HG02642 (cell line): Measurements from ENCODE around the gene OGFOD2.
A peak's percentile ranks its signal among the peaks of the same experiment; 100 is the strongest.

Experiments
- ATAC-seq: cut with Tn5 transposase; IDR thresholded peaks from one replicate; pipeline ENCODE4 v1.9.1; 2021; ENCODE audit warnings: mild to moderate bottlenecking; ENCODE audit not compliant: unreplicated experiment, poor library complexity

The OGFOD2 gene

DNA sequence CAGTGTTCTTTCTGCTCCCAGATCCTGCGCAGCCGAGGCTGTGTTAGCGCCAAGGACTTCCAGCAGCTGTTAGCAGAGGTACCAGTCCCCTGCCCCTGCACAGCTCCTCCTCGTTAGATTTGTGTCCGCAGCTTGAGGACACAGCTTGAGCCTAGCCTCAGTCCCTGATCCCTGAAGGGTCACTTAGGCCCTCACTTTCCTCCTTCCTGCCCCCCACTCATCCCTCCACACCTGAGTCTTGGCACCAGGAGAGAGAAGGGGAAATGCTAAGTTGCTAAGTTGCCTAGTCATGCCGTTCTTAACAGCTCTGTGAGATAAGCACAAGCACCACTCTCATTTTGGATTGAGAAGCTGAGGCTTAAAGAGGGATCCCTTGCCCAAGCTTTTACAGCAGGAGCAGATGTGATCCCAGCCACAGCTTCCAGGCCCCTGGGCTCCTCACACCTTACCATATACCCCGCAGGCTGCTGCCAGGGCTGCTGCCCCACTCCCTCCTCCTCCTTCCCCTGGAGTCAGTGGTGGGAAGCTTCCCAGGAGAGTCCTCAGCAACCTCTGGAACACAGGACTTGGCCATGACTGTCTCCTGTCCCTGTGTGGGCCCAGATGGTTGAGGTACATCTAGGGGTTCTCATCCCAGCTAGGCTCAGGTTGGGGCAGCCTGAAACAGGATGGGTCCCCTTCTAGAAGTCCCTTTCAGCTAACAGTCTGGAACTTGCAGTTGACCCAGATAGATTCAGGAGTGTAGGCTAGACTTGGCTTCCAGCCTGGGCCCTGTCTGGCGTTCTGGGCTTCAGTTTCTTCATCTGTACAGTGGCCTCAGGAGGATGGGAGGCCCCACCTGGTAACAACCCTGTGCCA is 975 bp downstream of the OGFOD2 start:
- no peak for ATAC-seq

DNA sequence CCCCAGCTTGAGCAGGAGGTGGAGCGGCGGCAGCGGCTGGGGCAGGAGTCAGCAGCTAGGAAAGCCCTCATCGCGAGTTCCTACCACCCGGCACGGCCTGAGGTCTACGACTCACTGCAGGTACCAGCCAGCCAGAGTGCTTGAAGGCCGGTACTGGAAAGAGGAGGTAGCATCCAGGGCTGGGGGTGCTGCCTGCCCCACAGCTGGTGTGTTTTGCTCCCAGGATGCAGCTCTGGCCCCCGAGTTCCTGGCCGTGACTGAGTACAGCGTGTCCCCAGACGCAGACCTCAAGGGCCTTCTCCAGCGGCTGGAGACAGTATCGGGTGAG is 1.6 kb downstream of the OGFOD2 start:
- no peak for ATAC-seq

DNA sequence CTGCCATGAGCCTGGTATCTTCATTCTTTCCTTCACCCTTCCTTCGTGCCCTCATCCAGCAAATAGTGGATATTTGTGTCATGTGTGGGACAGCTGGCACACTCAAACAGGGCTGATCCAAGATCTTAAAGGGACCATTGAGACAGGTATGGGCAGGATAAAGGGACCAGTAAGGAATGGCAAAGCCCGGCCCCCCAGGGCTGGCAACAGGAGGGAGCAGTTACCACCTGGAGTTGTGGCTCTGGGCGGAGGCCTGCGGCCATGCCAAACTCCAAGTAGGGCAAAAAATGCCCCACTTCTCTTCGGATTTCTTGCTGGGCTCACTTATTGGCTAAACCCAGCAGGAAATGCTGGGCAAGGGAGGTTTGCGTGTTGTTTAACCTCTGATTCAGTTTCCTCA is 2.1 kb downstream of the OGFOD2 start:
- no peak for ATAC-seq

DNA sequence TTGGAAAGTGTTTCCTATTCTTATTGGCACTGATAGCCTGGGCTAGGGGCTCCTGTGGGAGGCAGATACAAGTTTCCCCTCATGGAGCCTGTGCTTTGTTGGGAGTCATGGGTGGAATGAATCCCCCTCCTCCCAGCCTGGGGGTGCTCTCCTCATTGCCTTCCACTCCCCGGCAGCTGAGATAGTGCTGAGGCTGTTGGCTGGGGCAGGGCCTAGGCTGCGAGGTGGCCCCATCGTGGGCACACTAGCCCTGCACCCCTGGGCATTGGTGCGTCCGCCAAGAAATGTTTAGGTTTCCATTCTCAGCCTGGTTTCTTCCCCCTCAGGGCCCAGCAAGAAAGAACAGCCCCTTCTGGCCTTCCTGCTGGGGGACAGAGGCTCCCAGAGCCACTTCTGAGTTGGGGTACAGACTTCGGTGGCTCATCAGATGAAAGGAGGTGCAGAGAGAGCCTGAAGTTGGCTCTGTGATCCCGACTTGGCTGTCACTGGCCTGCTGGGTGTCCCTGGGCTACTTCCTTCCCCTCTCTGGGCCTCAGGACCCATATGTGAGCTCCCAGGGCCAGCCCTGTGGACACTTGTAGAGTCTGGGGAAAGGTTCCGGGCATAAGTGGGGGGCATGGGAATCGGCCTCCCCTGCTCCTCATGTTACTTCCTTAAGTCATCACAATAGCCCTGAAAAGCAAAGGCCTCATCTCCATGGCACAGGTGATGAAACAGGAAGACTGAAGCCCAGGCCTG is 2.8 kb downstream of the OGFOD2 start:
- no peak for ATAC-seq

DNA sequence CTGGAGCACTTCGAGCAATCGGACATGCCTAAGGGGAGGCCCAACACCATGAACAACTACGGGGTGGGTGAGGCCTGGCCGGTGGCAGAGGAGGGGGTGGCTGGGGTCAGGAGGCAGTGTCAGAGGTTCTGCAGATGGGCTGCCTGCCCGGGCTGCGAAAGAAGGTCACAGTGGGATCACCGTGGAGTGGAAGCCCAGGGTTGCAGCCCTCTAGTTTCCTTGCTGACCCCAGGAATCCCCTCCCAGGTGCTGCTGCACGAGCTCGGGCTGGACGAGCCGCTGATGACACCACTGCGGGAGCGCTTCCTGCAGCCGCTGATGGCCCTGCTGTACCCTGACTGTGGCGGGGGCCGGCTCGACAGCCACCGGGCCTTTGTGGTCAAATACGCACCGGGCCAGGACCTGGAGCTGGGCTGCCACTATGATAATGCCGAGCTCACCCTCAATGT is 3.5 kb downstream of the OGFOD2 start:
- ATAC-seq, result no peak

DNA sequence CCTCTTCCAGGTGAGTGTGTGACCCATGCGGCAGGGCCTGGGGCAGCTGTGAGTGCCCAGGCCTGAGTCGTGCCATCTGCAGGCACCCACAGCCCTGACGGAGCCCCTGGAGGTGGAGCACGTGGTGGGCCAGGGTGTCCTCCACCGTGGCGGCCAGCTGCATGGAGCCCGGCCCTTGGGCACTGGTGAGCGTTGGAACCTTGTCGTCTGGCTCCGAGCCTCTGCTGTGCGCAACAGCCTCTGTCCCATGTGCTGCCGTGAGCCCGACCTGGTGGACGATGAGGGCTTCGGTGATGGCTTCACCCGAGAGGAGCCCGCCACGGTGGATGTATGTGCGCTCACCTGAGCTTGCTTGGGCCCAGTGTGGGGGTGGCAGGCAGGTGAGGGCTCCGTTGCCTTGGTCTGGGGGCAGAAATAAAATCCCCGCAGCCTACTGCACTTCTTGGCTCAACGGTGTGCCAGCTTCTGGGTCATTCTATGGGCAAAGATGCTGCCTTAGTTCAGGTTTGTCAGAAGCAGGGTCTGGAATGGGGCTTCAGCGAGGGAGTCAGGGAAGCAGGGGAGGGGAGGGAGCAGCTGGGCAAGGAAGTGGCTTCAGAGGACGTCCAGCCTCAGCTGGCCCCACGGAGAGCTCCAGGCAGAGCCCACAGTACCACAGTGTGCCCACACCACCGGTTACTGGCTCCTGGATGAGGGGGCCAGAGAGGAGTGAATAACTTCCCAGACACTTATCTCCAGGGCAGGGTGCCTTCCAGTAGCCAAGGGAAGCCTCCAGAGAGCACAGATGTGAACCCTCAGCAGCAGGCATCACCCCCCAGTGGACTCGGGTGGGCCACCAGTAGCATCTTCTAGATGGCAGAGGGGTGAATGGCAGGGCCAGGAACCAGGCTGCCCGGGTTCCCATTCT is 4.2 kb downstream of the OGFOD2 start:
- ATAC-seq, result no peak

DNA sequence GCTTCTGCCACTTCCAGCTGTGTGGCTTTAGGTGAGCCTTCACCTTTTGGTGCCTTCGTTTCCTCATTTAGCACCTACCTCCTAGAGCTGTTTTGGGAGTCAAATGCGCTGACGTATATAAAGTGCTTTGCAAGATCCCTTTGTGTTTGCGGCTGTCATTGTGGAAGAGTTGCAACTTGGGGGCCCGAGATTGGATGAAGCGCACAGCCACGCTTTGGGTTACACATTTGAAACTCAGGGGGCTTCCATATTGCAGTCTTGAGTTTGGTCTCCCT is 4.8 kb downstream of the OGFOD2 start:
- no peak for ATAC-seq

DNA sequence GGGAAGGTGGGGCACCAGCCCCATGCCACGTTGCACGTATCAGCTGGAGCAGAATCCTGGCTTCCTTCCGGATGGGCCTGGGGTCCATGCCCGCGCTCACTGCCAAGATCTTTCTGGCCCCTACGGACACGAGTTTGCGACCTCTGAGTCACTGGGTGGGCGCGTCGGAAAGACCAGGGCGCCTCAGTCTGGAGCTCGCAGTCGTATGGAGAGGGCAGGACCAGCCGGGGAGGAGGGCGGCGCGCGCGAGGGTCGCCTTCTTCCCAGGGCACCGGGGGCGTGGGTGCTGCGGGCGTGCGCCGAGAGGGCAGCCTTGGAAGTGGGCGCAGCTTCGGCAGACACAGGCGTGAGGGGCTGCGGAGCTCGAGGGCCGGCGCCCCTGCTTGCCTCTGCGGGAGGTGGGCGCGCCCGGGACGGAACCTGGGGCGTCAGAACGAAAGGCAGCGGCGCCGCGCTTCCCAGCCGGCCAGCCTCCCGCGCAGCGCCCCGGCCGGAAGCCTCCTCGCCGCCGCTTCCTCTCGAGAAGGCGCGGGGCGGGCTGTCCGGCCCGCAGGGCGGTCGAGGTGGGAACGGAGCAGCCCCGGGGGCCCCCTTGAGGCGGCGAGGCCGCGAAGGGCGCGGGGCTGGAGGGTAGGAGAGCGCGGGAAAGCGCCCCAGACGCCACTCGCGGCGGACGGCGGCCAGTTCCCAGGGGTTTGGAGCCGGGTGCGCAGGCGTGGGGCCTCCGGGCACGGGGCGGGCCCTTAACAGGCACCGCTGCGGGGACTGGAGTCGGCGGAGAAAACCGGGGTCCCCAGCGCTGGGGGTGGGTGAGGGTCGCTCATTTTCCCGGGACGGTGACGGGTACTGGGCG is 5.4 kb downstream of the OGFOD2 start, which contains the start of gene ARL6IP4:
Gene ARL6IP4, plus strand, starts transcription at position 499 of the 853 bp plus-strand sequence. CDS start 459 bp downstream, outside the sequence.
- peak; percentile 62 for ATAC-seq

DNA sequence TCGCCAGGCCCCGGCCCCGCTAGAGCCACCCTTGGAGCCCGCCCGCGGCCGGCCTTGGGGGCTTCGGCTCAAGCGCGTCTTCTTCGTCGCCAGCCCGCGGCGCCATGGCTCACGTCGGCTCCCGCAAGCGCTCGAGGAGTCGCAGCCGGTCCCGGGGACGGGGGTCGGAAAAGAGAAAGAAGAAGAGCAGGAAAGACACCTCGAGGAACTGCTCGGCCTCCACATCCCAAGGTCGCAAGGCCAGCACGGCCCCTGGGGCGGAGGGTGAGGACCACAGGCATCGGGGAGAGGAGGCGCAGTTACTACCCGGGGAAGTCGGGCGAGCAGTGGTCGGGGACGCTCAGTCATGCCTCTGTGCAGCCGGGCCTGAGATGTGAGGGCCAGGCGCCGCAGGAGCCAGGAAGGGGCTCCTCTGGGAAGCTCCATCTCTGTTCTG is 6.0 kb downstream of the OGFOD2 start:
- peak; percentile 17 for ATAC-seq

DNA sequence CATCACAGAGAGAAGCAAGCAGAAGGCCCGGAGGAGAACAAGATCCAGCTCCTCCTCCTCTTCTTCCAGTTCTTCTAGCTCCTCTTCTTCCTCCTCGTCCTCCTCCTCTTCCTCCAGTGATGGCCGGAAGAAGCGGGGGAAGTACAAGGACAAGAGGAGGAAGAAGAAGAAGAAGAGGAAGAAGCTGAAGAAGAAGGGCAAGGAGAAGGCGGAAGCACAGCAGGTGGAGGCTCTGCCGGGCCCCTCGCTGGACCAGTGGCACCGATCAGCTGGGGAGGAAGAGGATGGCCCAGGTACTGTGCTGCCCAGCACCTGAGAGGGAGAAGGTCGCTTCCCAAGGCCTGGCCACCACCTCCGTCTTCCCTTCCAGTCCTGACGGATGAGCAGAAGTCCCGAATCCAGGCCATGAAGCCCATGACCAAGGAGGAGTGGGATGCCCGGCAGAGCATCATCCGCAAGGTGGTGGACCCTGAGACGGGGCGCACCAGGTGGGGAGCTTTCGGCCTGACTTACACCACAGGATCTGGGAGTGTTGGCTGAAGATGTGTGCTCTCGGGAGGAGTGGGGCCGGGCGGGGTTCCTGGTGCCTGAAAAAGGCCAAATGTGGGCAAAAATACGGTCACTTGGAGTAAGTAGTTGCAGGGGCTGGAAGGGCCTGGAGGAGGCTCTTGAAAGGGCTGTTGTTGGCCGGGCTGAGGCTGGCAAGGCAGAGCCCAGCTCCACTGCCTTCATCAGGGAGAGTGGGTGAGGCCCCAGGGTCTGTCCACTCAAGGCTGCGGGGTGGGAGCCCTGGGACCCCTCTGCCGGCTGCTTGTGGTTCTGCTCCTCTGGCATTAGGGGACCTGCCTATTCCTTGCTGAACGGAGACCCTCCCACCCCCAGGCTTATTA is 6.8 kb downstream of the OGFOD2 start:
- no peak for ATAC-seq

DNA sequence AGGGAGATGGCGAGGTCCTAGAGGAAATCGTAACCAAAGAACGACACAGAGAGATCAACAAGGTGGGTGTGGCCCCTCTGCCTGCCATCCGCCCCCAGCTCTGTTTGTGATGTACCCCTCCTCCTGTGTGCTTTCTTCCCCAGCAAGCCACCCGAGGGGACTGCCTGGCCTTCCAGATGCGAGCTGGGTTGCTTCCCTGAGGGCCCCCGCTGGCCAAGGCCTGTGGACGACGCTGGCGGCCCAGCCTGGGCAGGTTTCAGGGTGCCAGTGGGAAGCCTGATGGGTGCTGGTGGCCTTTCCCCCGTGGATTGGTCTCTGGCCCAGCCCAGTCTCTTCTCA is 7.4 kb downstream of the OGFOD2 start:
- no peak for ATAC-seq

DNA sequence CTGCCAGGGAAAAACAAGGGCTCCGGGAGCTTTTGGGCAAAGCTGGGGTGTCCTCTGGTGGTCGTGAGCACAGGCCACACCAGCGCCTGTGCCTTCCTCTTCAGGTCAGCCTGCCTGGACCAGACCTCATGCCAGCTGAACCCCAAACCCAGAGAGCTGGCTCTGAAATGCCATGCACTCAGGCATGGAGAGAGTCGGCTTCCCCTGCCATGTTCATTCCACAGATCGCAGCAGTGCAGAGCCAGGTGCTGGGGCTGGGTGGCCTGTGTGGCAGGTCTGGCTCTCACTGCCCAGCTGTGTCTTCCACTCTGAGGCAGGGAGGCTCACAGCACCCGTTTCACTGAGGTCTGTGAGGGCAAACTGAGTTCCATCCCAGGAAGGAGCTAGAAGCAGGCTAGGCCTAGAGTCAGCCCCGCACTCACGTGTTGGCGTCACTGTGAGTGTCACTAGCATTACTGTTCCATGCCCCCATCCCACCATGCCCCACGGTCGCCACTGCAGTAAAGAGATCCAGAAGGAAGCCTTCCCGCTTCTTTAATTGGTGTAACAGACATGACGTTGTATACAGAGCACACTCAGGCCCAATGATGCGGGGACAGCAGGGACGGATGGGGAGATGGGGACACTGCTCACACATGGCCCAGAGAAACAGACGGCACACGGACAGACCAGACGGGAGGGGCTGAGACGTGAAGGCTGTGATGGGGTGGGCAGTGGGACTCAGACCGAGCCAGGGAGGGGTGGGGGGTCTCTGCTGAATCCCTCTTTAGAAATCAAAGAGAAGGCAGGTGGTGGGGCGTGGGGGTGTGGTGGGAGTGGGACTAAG is 8.1 kb downstream of the OGFOD2 start:
- no peak for ATAC-seq

DNA sequence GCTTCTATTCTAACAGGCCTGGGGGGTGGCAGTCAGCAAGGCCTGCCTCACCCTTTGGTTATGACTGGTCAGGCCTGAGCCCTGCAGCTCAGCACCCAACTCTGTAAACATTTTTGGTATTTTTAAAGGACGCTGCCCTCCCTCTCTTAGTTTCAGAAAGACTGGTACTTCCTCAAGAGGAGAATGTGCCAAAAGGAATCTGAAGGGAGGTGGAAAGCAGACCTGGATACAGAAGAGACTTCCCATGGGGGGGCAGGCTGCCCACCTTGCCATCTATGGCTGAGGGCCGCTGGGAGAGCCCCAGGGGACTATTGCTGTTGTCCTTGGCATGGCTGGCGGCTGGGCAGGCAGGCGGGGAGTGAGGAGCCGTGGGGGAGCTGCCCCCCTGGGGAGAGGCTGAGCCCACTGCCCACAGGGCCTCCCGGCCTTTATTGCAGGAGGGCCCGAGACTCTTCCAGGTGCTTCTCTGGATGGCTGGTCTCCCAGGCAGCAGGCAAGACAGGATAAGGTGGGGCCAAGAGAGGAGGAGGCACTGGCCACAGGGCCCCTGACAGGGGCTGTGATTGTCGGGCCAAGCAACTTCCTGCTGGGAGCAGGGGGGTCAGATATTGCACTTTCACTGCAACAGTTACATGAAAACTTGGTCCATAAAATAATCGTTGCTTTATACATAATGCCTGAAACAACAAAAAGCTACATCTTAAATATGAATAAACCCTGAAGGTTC is 8.9 kb downstream of the OGFOD2 start:
- ATAC-seq, result no peak

DNA sequence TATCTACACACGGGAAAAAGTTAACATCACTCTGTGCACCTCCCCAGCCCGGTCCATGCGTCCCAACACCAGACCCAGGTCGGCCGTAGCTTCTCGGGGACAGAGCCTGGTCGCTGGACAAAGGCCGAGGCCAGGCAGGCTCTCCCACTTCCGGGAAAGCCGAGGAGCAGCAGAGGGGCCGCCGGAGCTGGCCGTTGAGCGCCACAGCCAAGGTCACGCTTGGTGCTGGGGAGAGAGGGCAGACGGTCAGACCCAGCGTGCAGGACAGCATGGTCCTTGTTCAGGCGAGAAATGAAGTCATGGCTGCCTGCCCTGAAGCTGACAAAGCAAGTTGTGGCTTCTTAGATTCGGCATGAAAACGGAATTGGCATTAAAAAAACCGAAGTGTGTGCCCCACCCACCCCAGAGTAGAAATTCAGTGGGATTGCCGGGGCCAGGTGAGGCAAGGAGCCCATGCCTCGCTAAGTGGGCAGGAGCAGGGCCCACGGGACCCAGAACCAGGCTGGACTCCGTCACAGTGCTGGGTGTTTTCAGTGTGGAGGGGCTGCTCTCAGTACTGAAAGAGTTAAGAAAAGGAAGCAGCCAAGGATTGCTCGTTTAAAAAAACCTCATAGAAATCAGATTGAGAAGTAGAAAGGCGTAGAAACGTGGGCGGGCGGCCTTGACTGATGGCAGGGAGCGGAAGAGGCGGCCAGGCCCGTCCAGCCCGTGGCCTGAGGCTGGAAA is 9.7 kb downstream of the OGFOD2 start:
- no peak for ATAC-seq

DNA sequence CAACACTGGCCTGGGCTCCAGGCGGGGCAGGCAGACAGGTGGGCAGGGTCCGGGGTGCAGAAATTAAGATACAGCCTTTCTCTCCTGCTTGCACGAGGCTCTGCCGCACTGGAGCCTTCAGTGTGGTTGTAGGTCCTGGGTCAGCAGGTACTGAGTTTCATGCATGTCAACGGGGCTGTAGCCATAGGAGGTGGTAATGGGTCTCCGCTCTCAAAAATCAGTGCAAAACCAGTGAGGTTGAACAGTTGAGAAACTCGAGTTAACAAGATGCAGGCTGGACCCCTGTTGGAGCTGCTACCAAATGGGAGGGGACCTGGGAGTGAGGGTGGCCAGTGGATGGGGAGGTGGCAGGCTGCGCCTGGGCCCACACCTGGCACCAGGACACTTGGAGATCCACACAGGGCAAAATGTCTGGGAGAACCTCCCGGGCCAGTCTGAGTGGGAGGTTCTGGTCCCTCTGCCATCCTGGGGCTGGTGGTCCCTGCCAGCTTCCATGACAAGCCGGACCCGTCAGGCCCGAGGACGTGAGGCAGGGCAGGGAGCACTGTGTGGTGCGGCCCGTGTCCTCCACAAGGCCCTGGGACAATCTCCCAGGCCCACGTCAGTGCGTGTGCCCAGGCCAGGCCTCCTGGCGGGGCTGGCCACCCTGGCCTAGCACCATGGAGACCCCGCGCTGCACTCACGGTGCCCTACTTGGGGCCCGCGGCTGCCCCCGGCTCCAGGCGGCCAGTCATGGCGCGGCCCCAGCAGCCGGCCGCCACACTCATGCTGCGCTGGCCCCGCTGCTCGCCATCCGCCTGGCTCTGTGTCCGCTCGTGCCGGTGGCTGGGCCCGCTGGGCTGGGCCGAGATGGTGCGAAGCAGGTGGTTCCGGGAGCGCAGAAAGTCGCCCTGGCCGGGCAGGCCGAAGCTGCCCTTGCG is 10.6 kb downstream of the OGFOD2 start:
- no peak for ATAC-seq
